H1 (cell line): ENCODE data around the gene FKBP1A. TPM values are rescaled to one million over a fixed set of nuclear protein-coding genes. Genes with fewer than 3 reads are reported as not detected.

Experiments used
- CHD2 ChIP-seq: IDR thresholded peaks from 2 replicates; pipeline ENCODE4 v1.6.1; 2012; ENCODE audit warnings: low read length, improper control_type of control experiment
- CREB1 ChIP-seq: IDR thresholded peaks from 2 replicates; pipeline ENCODE4 v1.6.1; 2012; ENCODE audit warnings: inconsistent platforms
- CTBP2 ChIP-seq: IDR thresholded peaks from 2 replicates; pipeline ENCODE4 v1.7.0; 2011; ENCODE audit warnings: borderline replicate concordance, mild to moderate bottlenecking, moderate library complexity, mixed read lengths, low read length; ENCODE audit not compliant: insufficient read depth, insufficient read length
- KDM4A ChIP-seq: IDR thresholded peaks from one replicate; pipeline ENCODE4 v1.7.1; 2012; ENCODE audit warnings: low read depth, mild to moderate bottlenecking, moderate library complexity, low read length, inconsistent platforms; ENCODE audit not compliant: severe bottlenecking
- NANOG ChIP-seq: IDR thresholded peaks from 2 replicates; pipeline ENCODE4 v1.6.1; 2011; ENCODE audit warnings: low read length, low read depth, mild to moderate bottlenecking, inconsistent platforms; ENCODE audit not compliant: insufficient read depth, poor library complexity, severe bottlenecking
- POLR2A ChIP-seq, 2 experiments: IDR thresholded peaks; 1 replicate in 1 of 2; 2 replicates in 1 of 2; pipeline ENCODE4 v1.6.1; 2011; ENCODE audit warnings: low read depth in 2 of 2, low read length in 2 of 2, mild to moderate bottlenecking in 2 of 2; ENCODE audit errors: control extremely low read depth in 1 of 2
- TEAD4 ChIP-seq: IDR thresholded peaks from 2 replicates; pipeline ENCODE4 v1.6.1; 2012; ENCODE audit warnings: low read depth, low read length, inconsistent platforms, mixed read lengths
- YY1 ChIP-seq: IDR thresholded peaks from 2 replicates; pipeline ENCODE4 v1.6.1; 2011; ENCODE audit warnings: low read depth, mild to moderate bottlenecking, low read length
- polyA plus RNA-seq, 7 experiments: library from polyadenylated mRNA; depleted of rRNA in 3 of 7; stranded (reverse) in 5 of 7; unstranded in 2 of 7; fragments of >200 nt in 5 of 7; fragments of 200-250 nt in 2 of 7; gene quantifications; 1 replicate in 5 of 7; 2 replicates in 1 of 7; 4 replicates in 1 of 7; pipeline versions ENCODE4 v1.2.1 to v1.2.3, GENCODE V29; 2011 to 2013; ENCODE audit warnings: missing spikeins in 2 of 7, mixed read lengths in 2 of 7
- total RNA-seq: library from RNA; stranded (reverse); fragmentation: NEBNext Ultra II Directional; extraction: Animal tissue kit (Norgen Biotek cat#: 25700); gene quantifications from 2 replicates; pipeline ENCODE4 v1.2.1, GENCODE V29; 2021
- TF ChIP-seq, protein P1 (sequence below): fragments of 300-600 bp; sonication (generic); IDR thresholded peaks from 2 replicates; pipeline ENCODE4 v1.7.1; 2012; ENCODE audit warnings: low read length, moderate library complexity, mild to moderate bottlenecking, inconsistent platforms; ENCODE audit not compliant: insufficient replicate concordance

FKBP1A gene
- total and polyA plus RNA-seq, 2 of the 8 experiments (the other 6 are each of a cell fraction or from before 2014, with no cell fraction given), result 250 to 685 TPM

- TF ChIP-seq NANOG (no peak), YY1 (no peak), POLR2A (IDR thresholded peaks at IDR 0.05; ENCODE audit: control extremely low read depth in 1 of 2, low read depth in 2 of 2, low read length in 2 of 2) (no peak), CHD2 (no peak), TEAD4 (no peak), CTBP2 (no peak), KDM4A (no peak), CREB1 (no peak)
- TF ChIP-seq, protein P1, sequence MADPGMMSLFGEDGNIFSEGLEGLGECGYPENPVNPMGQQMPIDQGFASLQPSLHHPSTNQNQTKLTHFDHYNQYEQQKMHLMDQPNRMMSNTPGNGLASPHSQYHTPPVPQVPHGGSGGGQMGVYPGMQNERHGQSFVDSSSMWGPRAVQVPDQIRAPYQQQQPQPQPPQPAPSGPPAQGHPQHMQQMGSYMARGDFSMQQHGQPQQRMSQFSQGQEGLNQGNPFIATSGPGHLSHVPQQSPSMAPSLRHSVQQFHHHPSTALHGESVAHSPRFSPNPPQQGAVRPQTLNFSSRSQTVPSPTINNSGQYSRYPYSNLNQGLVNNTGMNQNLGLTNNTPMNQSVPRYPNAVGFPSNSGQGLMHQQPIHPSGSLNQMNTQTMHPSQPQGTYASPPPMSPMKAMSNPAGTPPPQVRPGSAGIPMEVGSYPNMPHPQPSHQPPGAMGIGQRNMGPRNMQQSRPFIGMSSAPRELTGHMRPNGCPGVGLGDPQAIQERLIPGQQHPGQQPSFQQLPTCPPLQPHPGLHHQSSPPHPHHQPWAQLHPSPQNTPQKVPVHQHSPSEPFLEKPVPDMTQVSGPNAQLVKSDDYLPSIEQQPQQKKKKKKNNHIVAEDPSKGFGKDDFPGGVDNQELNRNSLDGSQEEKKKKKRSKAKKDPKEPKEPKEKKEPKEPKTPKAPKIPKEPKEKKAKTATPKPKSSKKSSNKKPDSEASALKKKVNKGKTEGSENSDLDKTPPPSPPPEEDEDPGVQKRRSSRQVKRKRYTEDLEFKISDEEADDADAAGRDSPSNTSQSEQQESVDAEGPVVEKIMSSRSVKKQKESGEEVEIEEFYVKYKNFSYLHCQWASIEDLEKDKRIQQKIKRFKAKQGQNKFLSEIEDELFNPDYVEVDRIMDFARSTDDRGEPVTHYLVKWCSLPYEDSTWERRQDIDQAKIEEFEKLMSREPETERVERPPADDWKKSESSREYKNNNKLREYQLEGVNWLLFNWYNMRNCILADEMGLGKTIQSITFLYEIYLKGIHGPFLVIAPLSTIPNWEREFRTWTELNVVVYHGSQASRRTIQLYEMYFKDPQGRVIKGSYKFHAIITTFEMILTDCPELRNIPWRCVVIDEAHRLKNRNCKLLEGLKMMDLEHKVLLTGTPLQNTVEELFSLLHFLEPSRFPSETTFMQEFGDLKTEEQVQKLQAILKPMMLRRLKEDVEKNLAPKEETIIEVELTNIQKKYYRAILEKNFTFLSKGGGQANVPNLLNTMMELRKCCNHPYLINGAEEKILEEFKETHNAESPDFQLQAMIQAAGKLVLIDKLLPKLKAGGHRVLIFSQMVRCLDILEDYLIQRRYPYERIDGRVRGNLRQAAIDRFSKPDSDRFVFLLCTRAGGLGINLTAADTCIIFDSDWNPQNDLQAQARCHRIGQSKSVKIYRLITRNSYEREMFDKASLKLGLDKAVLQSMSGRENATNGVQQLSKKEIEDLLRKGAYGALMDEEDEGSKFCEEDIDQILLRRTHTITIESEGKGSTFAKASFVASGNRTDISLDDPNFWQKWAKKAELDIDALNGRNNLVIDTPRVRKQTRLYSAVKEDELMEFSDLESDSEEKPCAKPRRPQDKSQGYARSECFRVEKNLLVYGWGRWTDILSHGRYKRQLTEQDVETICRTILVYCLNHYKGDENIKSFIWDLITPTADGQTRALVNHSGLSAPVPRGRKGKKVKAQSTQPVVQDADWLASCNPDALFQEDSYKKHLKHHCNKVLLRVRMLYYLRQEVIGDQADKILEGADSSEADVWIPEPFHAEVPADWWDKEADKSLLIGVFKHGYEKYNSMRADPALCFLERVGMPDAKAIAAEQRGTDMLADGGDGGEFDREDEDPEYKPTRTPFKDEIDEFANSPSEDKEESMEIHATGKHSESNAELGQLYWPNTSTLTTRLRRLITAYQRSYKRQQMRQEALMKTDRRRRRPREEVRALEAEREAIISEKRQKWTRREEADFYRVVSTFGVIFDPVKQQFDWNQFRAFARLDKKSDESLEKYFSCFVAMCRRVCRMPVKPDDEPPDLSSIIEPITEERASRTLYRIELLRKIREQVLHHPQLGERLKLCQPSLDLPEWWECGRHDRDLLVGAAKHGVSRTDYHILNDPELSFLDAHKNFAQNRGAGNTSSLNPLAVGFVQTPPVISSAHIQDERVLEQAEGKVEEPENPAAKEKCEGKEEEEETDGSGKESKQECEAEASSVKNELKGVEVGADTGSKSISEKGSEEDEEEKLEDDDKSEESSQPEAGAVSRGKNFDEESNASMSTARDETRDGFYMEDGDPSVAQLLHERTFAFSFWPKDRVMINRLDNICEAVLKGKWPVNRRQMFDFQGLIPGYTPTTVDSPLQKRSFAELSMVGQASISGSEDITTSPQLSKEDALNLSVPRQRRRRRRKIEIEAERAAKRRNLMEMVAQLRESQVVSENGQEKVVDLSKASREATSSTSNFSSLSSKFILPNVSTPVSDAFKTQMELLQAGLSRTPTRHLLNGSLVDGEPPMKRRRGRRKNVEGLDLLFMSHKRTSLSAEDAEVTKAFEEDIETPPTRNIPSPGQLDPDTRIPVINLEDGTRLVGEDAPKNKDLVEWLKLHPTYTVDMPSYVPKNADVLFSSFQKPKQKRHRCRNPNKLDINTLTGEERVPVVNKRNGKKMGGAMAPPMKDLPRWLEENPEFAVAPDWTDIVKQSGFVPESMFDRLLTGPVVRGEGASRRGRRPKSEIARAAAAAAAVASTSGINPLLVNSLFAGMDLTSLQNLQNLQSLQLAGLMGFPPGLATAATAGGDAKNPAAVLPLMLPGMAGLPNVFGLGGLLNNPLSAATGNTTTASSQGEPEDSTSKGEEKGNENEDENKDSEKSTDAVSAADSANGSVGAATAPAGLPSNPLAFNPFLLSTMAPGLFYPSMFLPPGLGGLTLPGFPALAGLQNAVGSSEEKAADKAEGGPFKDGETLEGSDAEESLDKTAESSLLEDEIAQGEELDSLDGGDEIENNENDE, result no peak
Measured at GRCh38 chr20:1323256-1323655, 69.6 kb downstream of the FKBP1A start (continued).
